Esophagus squamous epithelium (tissue), 5 donors: ENCODE data around the gene EPB41L5. TPM values are rescaled to one million over a fixed set of nuclear protein-coding genes. Genes with fewer than 3 reads are reported as not detected.
"Not testable (repeated sequence)": the region's sequence is repeated elsewhere in the genome, so short reads cannot be mapped to it uniquely, and the experiment has no call there.

ENCODE experiments used
- DNase-seq: peaks from one replicate; lab custom pipeline; 2025; lab: John Stamatoyannopoulos, UW
- H3K27ac ChIP-seq, 4 donors: fragments of 200-600 bp; sonication (generic); one replicate each; pipeline ENCODE4 v1.5.1; 2016 to 2019; ENCODE audit warnings: mild to moderate bottlenecking in 1 of 4
- H3K27me3 ChIP-seq, 4 donors: fragments of 200-600 bp; sonication (generic); 1 replicate in 3 of 4; 2 replicates in 1 of 4; pipeline versions ENCODE4 v1.5.1 to v1.6.0; 2017 to 2021; ENCODE audit warnings: antibody characterized with exemption in 1 of 4
- H3K36me3 ChIP-seq, 3 donors: fragments of 200-600 bp; sonication (generic); one replicate each; pipeline ENCODE4 v1.5.1; 2016 to 2019
- H3K4me1 ChIP-seq, 3 donors: fragments of 200-600 bp; sonication (generic); one replicate each; pipeline ENCODE4 v1.5.1; 2017 to 2019
- H3K4me3 ChIP-seq, 4 donors: fragments of 200-600 bp; sonication (generic); 1 replicate in 3 of 4; 2 replicates in 1 of 4; pipeline ENCODE4 v1.5.1; 2016 to 2019; ENCODE audit warnings: mild to moderate bottlenecking in 2 of 4, moderate library complexity in 1 of 4
- H3K9me3 ChIP-seq, 3 donors: fragments of 200-600 bp; sonication (generic); one replicate each; pipeline ENCODE4 v1.5.1; 2016 to 2019
- POLR2A ChIP-seq, 4 donors: fragments of 450-650 bp; IDR thresholded peaks; one replicate each; pipeline ENCODE4 v1.6.1; 2017; ENCODE audit warnings: antibody characterized with exemption in 4 of 4, mild to moderate bottlenecking in 4 of 4, moderate library complexity in 3 of 4
- WGBS, 2 donors: methylation state at CpG; one replicate each; pipeline ENCODE4 v1.1.5; 2018; 5-methylcytosine and 5-hydroxymethylcytosine counted together
- intact Hi-C: fragments of 100-400 bp; cut with DNase I; formaldehyde crosslinking; loops from one replicate; pipeline ENCODE4 v1.15.0; 2022
- total RNA-seq, 4 donors: library from RNA; depleted of rRNA; stranded (reverse); fragments of >200 nt; gene quantifications; one replicate each; pipeline ENCODE4 v1.1.0, GENCODE V29; 2016
- TF ChIP-seq, protein P1 (sequence below), 6 experiments: fragments of 450-650 bp in 4 of 6; fragments of 200-600 bp in 2 of 6; sonication (generic) in 2 of 6; IDR thresholded peaks; one replicate each; pipeline ENCODE4 v1.5.1; 2016 to 2019; ENCODE audit warnings: antibody characterized with exemption in 6 of 6, mild to moderate bottlenecking in 4 of 6, moderate library complexity in 4 of 6
- donor health status: DM: yes; HTN: yes; CAD: no.

EPB41L5 gene
- total RNA-seq, 4 donors from 2014 or later, result 12.2 to 26.3 (median 19.4) TPM

DNA sequence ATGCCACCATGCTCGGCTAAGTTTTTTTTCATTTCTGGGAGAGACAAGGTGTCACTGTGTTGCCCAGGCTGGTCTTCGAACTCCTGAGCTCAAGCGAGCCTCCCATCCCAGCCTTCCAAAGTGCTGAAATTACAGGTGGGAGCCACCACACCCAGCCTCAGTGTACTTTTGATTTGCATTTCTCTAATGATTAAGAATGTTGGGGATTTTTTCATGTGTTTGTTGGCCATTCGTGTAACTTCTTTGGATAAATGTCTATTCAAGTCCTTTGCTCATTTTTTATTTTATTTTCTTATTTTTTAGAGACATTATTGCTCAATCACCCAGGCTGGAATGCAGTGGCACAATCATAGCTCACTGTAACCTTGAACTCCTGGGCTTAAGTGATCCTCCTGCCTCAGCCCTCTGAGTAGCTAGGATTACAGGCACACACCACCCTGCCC lies 137.2 kb downstream of the EPB41L5 start:
- WGBS, 2 donors, result 84 to 93% methylated on average over 3 to 4 of the region's 4 CpGs
- intact Hi-C loops, result no loop called here
- no peak overlapping the region for H3K27ac ChIP-seq
- H3K27me3 ChIP-seq, result no peaks in the 10 kb centered on the region
- H3K36me3 ChIP-seq, result peaks cover 0 to 49% (median 0%) of the 10 kb centered on the region in 3 donors
- DNase-seq, result no peak
- peaks cover 0 to 28% (median 4%) of the 10 kb centered on the region in 3 donors for H3K9me3 ChIP-seq
- H3K4me3 ChIP-seq, result no peak overlapping the region
- no peaks in the 10 kb centered on the region for H3K4me1 ChIP-seq
- TF ChIP-seq, protein P1, sequence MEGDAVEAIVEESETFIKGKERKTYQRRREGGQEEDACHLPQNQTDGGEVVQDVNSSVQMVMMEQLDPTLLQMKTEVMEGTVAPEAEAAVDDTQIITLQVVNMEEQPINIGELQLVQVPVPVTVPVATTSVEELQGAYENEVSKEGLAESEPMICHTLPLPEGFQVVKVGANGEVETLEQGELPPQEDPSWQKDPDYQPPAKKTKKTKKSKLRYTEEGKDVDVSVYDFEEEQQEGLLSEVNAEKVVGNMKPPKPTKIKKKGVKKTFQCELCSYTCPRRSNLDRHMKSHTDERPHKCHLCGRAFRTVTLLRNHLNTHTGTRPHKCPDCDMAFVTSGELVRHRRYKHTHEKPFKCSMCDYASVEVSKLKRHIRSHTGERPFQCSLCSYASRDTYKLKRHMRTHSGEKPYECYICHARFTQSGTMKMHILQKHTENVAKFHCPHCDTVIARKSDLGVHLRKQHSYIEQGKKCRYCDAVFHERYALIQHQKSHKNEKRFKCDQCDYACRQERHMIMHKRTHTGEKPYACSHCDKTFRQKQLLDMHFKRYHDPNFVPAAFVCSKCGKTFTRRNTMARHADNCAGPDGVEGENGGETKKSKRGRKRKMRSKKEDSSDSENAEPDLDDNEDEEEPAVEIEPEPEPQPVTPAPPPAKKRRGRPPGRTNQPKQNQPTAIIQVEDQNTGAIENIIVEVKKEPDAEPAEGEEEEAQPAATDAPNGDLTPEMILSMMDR (IDR thresholded peaks at IDR 0.05), result no peak

DNA sequence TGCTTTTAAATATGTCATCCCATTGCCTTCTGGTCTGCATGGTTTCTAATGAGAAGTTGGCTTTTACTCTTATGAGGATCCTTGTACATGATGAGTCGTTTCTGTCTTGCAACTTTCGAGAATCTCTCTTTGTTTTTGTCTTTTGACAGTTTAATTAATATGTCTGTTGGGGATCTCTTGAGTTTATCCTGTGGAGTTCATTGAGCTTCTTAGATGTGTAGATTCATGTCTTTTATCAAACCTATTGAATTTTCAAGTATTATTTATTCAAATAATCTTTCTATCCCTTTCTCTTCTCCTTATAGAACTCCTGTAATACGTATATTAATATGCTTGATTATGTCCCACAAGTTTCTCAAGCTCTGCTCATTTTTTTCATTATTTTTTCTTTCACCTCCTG lies 142.4 kb downstream of the EPB41L5 start:
- intact Hi-C loops, result no loop called here
- Histone ChIP-seq H3K27ac (no peak overlapping the region), H3K4me1 (no peaks in the 10 kb centered on the region), H3K9me3 (peaks cover 0 to 38% (median 12%) of the 10 kb centered on the region in 3 donors), H3K4me3 (no peak overlapping the region), H3K27me3 (no peaks in the 10 kb centered on the region), H3K36me3 (peaks cover 0 to 33% (median 0%) of the 10 kb centered on the region in 3 donors)
- TF ChIP-seq, protein P1 (IDR thresholded peaks at IDR 0.05), result no peak
- no peak for TF ChIP-seq POLR2A (IDR thresholded peaks at IDR 0.05)
- no peak for DNase-seq
- 86% methylated on average over 3 of the region's 3 CpGs for WGBS, 2 donors

DNA sequence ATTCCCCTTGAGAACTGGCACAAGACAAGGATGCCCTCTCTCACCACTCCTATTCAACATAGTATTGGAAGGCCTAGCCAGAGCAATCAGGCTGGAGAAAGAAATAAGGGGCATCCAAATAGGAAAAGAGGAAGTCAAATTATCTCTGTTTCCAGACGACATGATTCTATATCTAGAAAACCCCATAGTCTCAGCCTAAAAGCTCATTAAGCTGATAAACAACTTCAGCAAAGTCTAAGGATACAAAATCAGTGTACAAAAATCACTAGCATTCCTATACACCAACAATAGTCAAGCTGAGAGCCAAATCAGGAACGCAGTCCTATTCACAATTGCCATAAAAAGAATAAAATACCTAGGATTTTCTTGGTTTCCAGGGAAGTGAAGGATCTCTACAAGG lies 145.8 kb downstream of the EPB41L5 start:
- 84 to 94% methylated on average over 2 of the region's 2 CpGs for WGBS, 2 donors
- intact Hi-C loops, result not testable (repeated sequence)

DNA sequence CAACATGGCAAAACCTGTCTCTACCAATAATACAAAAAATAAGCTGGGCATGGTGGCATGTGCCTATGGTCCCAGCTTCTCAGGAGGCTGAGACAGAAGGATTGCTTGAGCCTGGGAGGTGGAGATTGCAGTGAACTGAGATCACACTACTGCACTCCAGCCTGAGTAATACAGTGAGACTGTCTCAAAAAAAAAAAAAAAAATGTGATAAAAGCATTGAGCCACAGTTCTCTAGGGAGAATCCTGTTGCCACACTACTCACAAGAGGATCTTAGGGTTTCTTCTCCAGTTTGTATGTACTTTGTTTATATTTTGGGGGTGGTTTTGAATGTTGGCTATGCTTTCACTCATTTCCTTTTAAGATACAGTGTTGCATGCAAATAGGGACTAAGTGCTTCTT lies 148.3 kb downstream of the EPB41L5 start:
- Histone ChIP-seq H3K4me1 (no peaks in the 10 kb centered on the region), H3K27ac (no peak overlapping the region), H3K4me3 (no peak overlapping the region), H3K36me3 (peaks cover 0 to 10% (median 0%) of the 10 kb centered on the region in 3 donors), H3K27me3 (no peaks in the 10 kb centered on the region), H3K9me3 (no peaks in the 10 kb centered on the region)
- DNase-seq, result no peak
- no peak for TF ChIP-seq POLR2A (IDR thresholded peaks at IDR 0.05)
- TF ChIP-seq, protein P1 (IDR thresholded peaks at IDR 0.05), result no peak
- intact Hi-C loops, result no loop called here

More for the DNA sequence above, 145.8 kb downstream of the EPB41L5 start:
- not testable (repeated sequence) for H3K4me1 ChIP-seq, H3K4me3 ChIP-seq, DNase-seq, H3K27me3 ChIP-seq, H3K27ac ChIP-seq
- peaks cover 0 to 20% (median 0%) of the 10 kb centered on the region in 3 donors for H3K36me3 ChIP-seq
- peaks cover 0 to 23% (median 9%) of the 10 kb centered on the region in 3 donors for H3K9me3 ChIP-seq

DNA sequence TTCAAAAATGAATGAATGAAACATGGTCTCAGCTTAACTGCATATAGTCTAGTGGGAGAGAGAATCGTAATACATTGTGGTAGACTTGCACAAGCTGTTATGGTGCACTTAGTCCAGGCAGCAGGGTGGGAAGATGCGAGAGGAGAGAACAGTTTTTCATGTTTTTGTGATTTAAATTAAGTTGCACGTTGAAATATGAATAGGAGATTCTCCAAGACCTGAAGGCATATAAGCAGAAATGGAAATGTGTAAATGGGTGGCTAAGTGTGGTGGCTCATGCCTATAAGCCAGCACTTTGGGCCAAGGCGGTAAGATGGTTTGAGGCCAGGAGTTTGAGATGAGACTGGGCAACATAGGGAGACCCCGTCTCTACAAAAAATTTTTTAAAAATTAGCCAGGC lies 149.8 kb downstream of the EPB41L5 start:
- TF ChIP-seq, protein P1 (IDR thresholded peaks at IDR 0.05), result no peak
- TF ChIP-seq POLR2A (IDR thresholded peaks at IDR 0.05), result no peak
- WGBS, 2 donors, result 76 to 85% methylated on average over 5 of the region's 5 CpGs
- Histone ChIP-seq H3K9me3 (no peaks in the 10 kb centered on the region), H3K4me1 (no peaks in the 10 kb centered on the region), H3K27ac (no peak overlapping the region), H3K27me3 (no peaks in the 10 kb centered on the region), H3K4me3 (no peak overlapping the region), H3K36me3 (no peaks in the 10 kb centered on the region)
- intact Hi-C loops, result no loop called here
- DNase-seq, result no peak

DNA sequence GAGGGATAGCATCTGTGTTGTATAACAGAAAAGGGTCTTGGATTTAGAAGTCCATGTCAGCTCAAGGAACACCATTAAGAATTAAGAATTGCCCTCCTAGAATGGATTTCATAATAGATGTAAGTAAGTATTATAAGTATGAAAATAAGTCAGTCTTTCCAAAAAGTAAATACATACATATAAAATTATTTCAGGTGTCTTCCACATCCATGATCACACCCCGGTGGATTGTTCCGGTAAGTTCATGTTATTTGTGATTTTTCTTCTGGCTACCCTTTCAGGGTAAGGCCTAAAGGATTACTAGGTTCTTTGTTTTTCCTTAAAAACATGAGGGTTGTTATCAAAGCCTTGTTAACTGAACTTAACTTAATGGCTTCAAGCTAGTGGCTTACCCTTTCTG lies 154.4 kb downstream of the EPB41L5 start:
- Histone ChIP-seq H3K9me3 (no peaks in the 10 kb centered on the region), H3K36me3 (peaks cover 0 to 21% (median 0%) of the 10 kb centered on the region in 3 donors), H3K4me1 (no peaks in the 10 kb centered on the region), H3K27me3 (no peaks in the 10 kb centered on the region), H3K27ac (no peak overlapping the region), H3K4me3 (no peak overlapping the region)
- 88 to 96% methylated on average over 2 of the region's 2 CpGs for WGBS, 2 donors
- DNase-seq, result no peak
- no peak for TF ChIP-seq POLR2A (IDR thresholded peaks at IDR 0.05)
- TF ChIP-seq, protein P1 (IDR thresholded peaks at IDR 0.05), result no peak
- intact Hi-C loops, result no loop called here
